Kidney tubule cell (primary cell): Measurements from ENCODE around the gene PI4K2B.
A peak's percentile ranks its signal among the peaks of the same experiment; 100 is the strongest.
"Not testable (repeated sequence)": the region's sequence is repeated elsewhere in the genome, so short reads cannot be mapped to it uniquely, and the experiment has no call there.

Source experiments
- DNase-seq: peaks from one replicate; pipeline ENCODE4 v3.0.0-alpha.2; 2018; ENCODE audit warnings: low spot score

PI4K2B gene

GRCh38 chr4:25306518-25307057 is 72.8 kb downstream of the PI4K2B start:
- DNase-seq = no peak

- DNase-seq = no peak
Observed at GRCh38 chr4:25307596-25307995, 73.8 kb downstream of the PI4K2B start.

DNA sequence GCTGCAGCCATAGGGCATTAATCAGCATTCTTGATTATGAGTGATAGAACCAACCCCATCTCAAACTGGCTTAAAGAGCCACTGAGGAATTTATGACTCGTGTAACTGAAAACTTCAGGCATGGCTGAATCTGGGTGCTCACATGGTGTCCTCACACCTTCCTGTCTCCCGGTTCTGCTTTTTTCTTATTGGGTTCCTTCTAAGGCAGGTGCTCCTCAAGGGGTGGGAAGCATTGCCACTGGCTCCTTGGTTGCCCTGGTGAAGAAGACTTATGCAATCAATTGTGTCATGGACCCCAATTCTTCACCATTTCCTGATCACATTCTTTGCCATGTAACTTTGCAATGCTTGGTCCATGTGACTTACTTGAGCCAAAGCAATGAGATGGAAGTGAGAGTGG is 74.5 kb downstream of the PI4K2B start:
- peak; percentile 69 for DNase-seq

DNA sequence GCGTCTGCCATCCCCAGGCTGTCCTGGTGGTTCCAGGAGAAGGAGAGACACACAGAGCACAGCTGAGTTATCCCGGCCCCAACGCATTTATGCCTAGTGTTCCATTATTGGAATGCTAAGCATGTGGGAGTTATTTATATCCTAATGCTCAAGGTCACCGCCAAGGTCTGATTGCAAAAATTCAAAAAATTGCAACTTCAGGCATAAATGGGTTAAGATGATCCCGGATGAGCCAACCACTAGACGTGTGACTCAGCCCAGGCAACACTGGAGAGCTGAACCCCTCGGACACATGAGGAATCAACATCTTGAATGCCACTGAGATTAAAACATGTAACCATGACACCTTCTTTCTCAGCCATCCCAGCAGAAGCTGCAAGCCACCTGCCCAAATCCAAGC is 74.9 kb downstream of the PI4K2B start:
- DNase-seq = peak; percentile 38

DNA sequence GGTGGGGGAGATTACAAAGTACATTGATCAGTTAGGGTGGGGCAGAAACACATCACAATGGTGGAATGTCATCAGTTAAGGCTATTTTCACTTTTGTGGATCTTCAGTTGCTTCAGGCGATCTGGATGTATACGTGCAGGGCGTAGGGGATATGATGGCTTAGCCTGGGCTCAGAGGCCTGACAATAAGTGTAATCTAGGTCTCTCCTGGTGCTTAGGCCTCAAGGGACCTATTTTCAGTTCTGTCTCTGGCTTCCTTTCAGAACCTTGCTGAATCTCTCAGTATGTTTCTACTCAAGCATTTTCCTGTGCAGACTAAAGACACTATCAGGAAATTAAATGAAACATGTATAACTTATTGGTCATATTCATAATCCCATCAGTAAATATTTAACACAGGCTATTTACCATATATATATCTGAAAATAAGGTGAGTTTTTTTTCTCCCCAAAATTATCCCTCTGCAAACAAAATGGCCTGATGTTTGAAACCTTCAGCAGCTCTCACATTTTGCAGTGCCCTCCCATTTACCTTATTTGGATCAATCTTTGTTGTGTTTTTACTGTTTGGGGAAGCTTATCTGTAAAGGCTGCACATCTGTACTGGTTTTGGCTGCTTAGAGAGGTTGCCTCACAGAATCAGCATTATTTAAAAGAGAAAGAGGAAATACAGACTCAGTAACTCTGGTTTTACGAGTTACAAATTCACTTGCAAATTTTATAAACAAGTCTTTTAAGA is 76.4 kb downstream of the PI4K2B start:
- no peak for DNase-seq

GRCh38 chr4:25310803-25311166 is 77.0 kb downstream of the PI4K2B start:
- no peak for DNase-seq

- peak; percentile 92 for DNase-seq
Observed at GRCh38 chr4:25312496-25313200, 78.8 kb downstream of the PI4K2B start, which contains the start of gene ZCCHC4. ZCCHC4 (plus strand) TSS chr4:25312774; CDS start chr4:25312810, 36 bp downstream.

- DNase-seq = peak; percentile 26
Observed at GRCh38 chr4:25313201-25313895, 79.5 kb downstream of the PI4K2B start.

DNA sequence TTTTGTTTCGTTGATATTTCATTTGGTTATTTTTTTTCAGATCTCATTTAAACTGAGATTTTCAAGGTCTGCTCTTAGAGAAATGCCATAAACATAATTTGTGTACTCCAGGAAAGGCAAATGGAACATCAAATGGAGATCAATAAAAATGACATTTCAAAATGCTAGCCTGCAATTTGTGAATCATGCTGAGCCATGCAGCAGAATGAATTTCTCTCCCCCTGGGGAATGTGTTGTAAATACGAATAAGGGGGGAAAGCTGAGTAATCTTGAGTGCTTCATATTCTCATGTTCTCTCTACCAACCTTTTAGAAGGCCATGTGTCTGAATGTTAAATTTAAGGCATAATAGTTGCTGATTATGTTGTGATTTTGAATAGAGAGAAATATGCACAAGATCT is 86.5 kb downstream of the PI4K2B start:
- DNase-seq = peak; percentile 54

- peak; percentile 85 for DNase-seq
Observed at GRCh38 chr4:25320773-25321172, 86.9 kb downstream of the PI4K2B start.

GRCh38 chr4:25321703-25322102 is 87.9 kb downstream of the PI4K2B start:
- DNase-seq = peak; percentile 61

DNA sequence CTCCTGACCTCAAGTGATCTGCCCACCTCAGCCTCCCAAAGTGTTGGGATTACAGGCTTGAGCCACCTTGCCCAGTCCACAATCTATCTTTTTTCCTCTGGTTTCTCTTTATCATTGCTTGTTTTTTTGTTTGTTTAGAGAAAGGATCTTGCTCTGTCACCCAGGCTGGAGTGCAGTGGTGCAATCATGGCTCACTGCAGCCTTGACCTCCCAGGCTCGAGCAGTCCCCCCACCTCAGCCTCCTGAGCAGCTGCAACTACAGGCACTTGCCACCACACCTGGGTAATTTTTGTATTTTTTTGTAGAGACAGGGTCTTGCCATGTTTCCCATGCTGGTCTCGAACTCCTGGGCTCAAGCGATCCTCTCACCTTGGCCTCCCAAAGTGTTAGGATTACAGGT is 94.6 kb downstream of the PI4K2B start:
- DNase-seq = not testable (repeated sequence)
